Hepatocyte (in vitro differentiated cells): ENCODE measurements around the gene MCRIP2.

ENCODE experiments used
- EZH2 ChIP-seq: fragments of 200-600 bp; sonication (generic); IDR thresholded peaks from 2 replicates; pipeline ENCODE4 v1.6.1; 2016; ENCODE audit warnings: antibody characterized with exemption, mild to moderate bottlenecking, borderline replicate concordance
- EZH2phosphoT487 ChIP-seq: fragments of 200-600 bp; sonication (generic); IDR thresholded peaks from one replicate; pipeline ENCODE4 v1.6.1; 2018; ENCODE audit warnings: antibody characterized with exemption, mild to moderate bottlenecking, low read depth, moderate library complexity; ENCODE audit not compliant: unreplicated experiment, severe bottlenecking

- TF ChIP-seq EZH2 (no peak), EZH2phosphoT487 (no peak)
Measured at GRCh38 chr16:638836-639235, 2.8 kb upstream of the MCRIP2 start.
